Keratinocyte (primary cell): ENCODE data around the gene PLA2G6. TPM values are rescaled to one million over a fixed set of nuclear protein-coding genes. Genes with fewer than 3 reads are reported as not detected.

Experiments
- DNase-seq: peaks from one replicate; pipeline ENCODE4 v3.0.0-alpha.2; 2011; ENCODE audit warnings: low read depth, missing footprints, low spot score
- FAIRE-seq: peaks from 2 replicates; lab custom pipeline; 2011; peaks lifted over from hg19 to GRCh38; lab: Jason Lieb, UNC
- H2AFZ ChIP-seq: 2 replicates; pipeline ENCODE4 v1.6.0; 2012; ENCODE audit warnings: low read length, control low read depth, inconsistent platforms; ENCODE audit not compliant: control insufficient read depth
- H3K27ac ChIP-seq: 2 replicates; pipeline ENCODE4 v1.5.1; 2011; ENCODE audit warnings: low read length; ENCODE audit not compliant: control insufficient read depth, insufficient read depth
- H3K27me3 ChIP-seq: 3 replicates; pipeline ENCODE4 v1.6.0; 2011; ENCODE audit warnings: low read length; ENCODE audit not compliant: control insufficient read depth, insufficient read depth; ENCODE audit errors: extremely low read depth
- H3K36me3 ChIP-seq, 2 experiments: 2 replicates in 1 of 2; 3 replicates in 1 of 2; pipeline ENCODE4 v1.5.1; 2011; ENCODE audit warnings: low read length in 2 of 2, mild to moderate bottlenecking in 1 of 2; ENCODE audit not compliant: control insufficient read depth in 2 of 2, insufficient read depth in 2 of 2; ENCODE audit errors: extremely low read depth in 1 of 2
- H3K4me1 ChIP-seq: 3 replicates; pipeline ENCODE4 v1.5.1; 2011; ENCODE audit warnings: low read length; ENCODE audit not compliant: control insufficient read depth, insufficient read depth; ENCODE audit errors: extremely low read depth
- H3K4me2 ChIP-seq: 3 replicates; pipeline ENCODE4 v1.6.0; 2011; ENCODE audit warnings: low read depth, low read length; ENCODE audit not compliant: control insufficient read depth, insufficient read depth; ENCODE audit errors: extremely low read depth
- H3K4me3 ChIP-seq, 3 experiments: fragments of 200-600 bp in 1 of 3; sonication (generic) in 1 of 3; 2 replicates in 2 of 3; 3 replicates in 1 of 3; pipeline ENCODE4 v1.5.1; 2011 to 2016; ENCODE audit warnings: low read length in 3 of 3, mild to moderate bottlenecking in 3 of 3, control low read depth in 2 of 3, inconsistent platforms in 1 of 3, low read depth in 1 of 3, mixed read lengths in 1 of 3, mixed run types in 1 of 3, moderate library complexity in 1 of 3; ENCODE audit not compliant: control insufficient read depth in 2 of 3, insufficient read depth in 2 of 3; ENCODE audit errors: extremely low read depth in 1 of 3
- H3K79me2 ChIP-seq: 2 replicates; pipeline ENCODE4 v1.6.0; 2012; ENCODE audit warnings: low read length; ENCODE audit not compliant: control insufficient read depth, insufficient read depth
- H3K9ac ChIP-seq: 3 replicates; pipeline ENCODE4 v1.6.0; 2011; ENCODE audit warnings: low read length; ENCODE audit not compliant: control insufficient read depth, insufficient read depth; ENCODE audit errors: extremely low read depth
- H3K9me1 ChIP-seq: 3 replicates; pipeline ENCODE4 v1.6.0; 2011; ENCODE audit warnings: low read length; ENCODE audit not compliant: control insufficient read depth, insufficient read depth; ENCODE audit errors: extremely low read depth
- H3K9me3 ChIP-seq: 2 replicates; pipeline ENCODE4 v1.5.1; 2012; ENCODE audit warnings: low read depth, low read length; ENCODE audit not compliant: control insufficient read depth
- H4K20me1 ChIP-seq: 3 replicates; pipeline ENCODE4 v1.6.0; 2011; ENCODE audit warnings: low read length; ENCODE audit not compliant: control insufficient read depth, insufficient read depth; ENCODE audit errors: extremely low read depth
- EZH2 ChIP-seq: IDR thresholded peaks from one replicate; pipeline ENCODE4 v1.6.1; 2012; ENCODE audit warnings: inconsistent platforms, mild to moderate bottlenecking, low read length, moderate library complexity
- dilution Hi-C: fragments of 300-500 bp; cut with MboI; formaldehyde crosslinking; loops from one replicate; pipeline ENCODE4 v1.7.0; 2020; ENCODE audit warnings: low sequenced_read_pairs; ENCODE audit not compliant: extremely low pct_ligation_motif_present
- polyA plus RNA-seq, 5 experiments: library from polyadenylated mRNA; depleted of rRNA in 3 of 5; stranded (reverse) in 3 of 5; stranded (forward) in 1 of 5; unstranded in 1 of 5; fragments of >200 nt; gene quantifications; 1 replicate in 1 of 5; 2 replicates in 3 of 5; 3 replicates in 1 of 5; pipeline versions ENCODE4 v1.2.1 to v1.2.3, GENCODE V29; 2011 to 2012; ENCODE audit warnings: missing spikeins in 2 of 5, low read depth in 1 of 5, low replicate concordance in 1 of 5
- TF ChIP-seq, protein P1 (sequence below), 3 experiments: IDR thresholded peaks in 1 of 3; conservative IDR thresholded peaks in 1 of 3; optimal IDR thresholded peaks in 1 of 3; 2 replicates in 2 of 3; 3 replicates in 1 of 3; pipeline versions ENCODE3 to v1.5.1; 2011; ENCODE audit warnings: low read length in 3 of 3, mild to moderate bottlenecking in 3 of 3, moderate library complexity in 2 of 3, control low read depth in 1 of 3, inconsistent platforms in 1 of 3; ENCODE audit not compliant: insufficient read depth in 2 of 3; ENCODE audit errors: extremely low read depth in 1 of 3

Gene PLA2G6
- polyA plus RNA-seq, 1 donor (not counting 4 experiments of a cell fraction or from before 2014, with no cell fraction given) = 5.2 TPM

DNA sequence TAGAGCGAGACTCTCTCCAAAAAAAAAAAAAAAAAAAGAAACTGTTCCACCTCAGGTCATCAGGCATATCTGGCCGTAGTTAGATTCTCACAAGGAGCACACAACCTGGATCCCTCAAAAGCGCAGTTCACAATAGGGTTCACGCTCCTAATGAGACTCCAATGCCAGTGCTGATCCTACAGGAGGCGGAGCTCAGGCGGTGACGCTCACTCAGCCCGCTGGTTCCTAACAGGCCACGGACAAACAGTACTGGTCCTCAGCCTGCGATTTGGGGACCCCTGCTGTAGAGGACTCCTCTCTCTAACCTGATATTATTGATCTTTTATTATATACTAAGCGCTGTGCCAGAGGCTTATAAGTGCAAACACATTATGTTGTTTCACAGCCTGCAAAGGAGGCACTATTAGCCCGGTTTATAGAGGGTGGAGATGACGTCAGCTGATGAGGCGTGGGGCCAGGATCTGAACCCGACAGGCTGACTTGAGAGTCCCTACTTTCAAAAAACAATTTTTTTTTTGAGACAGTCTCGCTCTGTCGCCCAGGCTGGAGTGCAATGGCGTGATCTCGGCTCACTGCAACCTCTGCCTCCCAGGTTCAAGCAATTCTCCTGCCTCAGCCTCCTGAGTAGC is 15.3 kb upstream of the PLA2G6 start:
- FAIRE-seq (no peak), DNase-seq (no peak)
- Histone ChIP-seq H3K9ac (no peak overlapping the region), H4K20me1 (no peaks in the 10 kb centered on the region), H3K36me3 (no peaks in the 10 kb centered on the region), H3K4me2 (no peak overlapping the region), H3K27me3 (no peaks in the 10 kb centered on the region), H2AFZ (no peak overlapping the region), H3K9me1 (no peaks in the 10 kb centered on the region), H3K79me2 (no peaks in the 10 kb centered on the region), H3K27ac (no peak overlapping the region), H3K4me3 (no peak overlapping the region), H3K4me1 (peaks cover 6% of the 10 kb centered on the region), H3K9me3 (no peaks in the 10 kb centered on the region)
- no peak for TF ChIP-seq EZH2
- TF ChIP-seq, protein P1, sequence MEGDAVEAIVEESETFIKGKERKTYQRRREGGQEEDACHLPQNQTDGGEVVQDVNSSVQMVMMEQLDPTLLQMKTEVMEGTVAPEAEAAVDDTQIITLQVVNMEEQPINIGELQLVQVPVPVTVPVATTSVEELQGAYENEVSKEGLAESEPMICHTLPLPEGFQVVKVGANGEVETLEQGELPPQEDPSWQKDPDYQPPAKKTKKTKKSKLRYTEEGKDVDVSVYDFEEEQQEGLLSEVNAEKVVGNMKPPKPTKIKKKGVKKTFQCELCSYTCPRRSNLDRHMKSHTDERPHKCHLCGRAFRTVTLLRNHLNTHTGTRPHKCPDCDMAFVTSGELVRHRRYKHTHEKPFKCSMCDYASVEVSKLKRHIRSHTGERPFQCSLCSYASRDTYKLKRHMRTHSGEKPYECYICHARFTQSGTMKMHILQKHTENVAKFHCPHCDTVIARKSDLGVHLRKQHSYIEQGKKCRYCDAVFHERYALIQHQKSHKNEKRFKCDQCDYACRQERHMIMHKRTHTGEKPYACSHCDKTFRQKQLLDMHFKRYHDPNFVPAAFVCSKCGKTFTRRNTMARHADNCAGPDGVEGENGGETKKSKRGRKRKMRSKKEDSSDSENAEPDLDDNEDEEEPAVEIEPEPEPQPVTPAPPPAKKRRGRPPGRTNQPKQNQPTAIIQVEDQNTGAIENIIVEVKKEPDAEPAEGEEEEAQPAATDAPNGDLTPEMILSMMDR (optimal IDR thresholded peaks at IDR 0.05 in 1 of 3, IDR thresholded peaks at IDR 0.05 in 1 of 3, conservative IDR thresholded peaks at IDR 0.05 in 1 of 3; ENCODE audit: extremely low read depth in 1 of 3, insufficient read depth in 2 of 3, low read length in 3 of 3) = no peak
- dilution Hi-C loops = no loop called here

DNA sequence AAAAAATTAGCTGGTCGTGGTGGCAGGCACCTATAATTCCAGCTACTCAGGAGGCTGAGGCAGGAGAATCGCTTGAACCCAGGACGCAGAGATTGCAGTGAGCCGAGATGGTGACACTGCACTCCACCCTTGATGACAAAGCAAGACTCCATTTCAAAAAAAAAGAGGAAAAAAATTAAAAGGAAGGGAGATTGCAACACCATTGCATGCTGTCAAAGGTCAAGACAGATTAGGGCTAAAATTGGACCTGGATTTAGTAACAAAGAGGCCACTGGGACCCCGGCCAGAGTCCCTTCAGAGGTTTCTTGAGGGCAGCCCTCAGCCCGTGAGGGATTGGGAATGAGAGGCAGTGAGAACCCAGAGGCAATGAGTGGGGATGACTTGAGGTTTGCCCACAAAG is 11.9 kb upstream of the PLA2G6 start:
- no peaks in the 10 kb centered on the region for H3K9me3 ChIP-seq
- H3K4me3 ChIP-seq = no peak overlapping the region
- H3K27ac ChIP-seq = no peak overlapping the region
- no peaks in the 10 kb centered on the region for H3K27me3 ChIP-seq
- FAIRE-seq (no peak), DNase-seq (no peak)
- H4K20me1 ChIP-seq = no peaks in the 10 kb centered on the region
- H3K36me3 ChIP-seq = no peaks in the 10 kb centered on the region
- TF ChIP-seq, protein P1 (optimal IDR thresholded peaks at IDR 0.05 in 1 of 3, IDR thresholded peaks at IDR 0.05 in 1 of 3, conservative IDR thresholded peaks at IDR 0.05 in 1 of 3; ENCODE audit: extremely low read depth in 1 of 3, insufficient read depth in 2 of 3, low read length in 3 of 3) = no peak
- no peak for TF ChIP-seq EZH2
- no peak overlapping the region for H2AFZ ChIP-seq
- H3K4me2 ChIP-seq = no peak overlapping the region
- H3K9me1 ChIP-seq = no peaks in the 10 kb centered on the region
- H3K9ac ChIP-seq = no peak overlapping the region
- H3K4me1 ChIP-seq = no peaks in the 10 kb centered on the region
- dilution Hi-C loops = no loop called here
- no peaks in the 10 kb centered on the region for H3K79me2 ChIP-seq
